ENCODE measurements around the gene CNPY2. TPM values are rescaled to one million over a fixed set of nuclear protein-coding genes. Genes with fewer than 3 reads are reported as not detected.

CNPY2 gene
- total and polyA plus RNA-seq, 5 donors from 2014 or later, result 47.6 to 166 (median 153) TPM

DNA sequence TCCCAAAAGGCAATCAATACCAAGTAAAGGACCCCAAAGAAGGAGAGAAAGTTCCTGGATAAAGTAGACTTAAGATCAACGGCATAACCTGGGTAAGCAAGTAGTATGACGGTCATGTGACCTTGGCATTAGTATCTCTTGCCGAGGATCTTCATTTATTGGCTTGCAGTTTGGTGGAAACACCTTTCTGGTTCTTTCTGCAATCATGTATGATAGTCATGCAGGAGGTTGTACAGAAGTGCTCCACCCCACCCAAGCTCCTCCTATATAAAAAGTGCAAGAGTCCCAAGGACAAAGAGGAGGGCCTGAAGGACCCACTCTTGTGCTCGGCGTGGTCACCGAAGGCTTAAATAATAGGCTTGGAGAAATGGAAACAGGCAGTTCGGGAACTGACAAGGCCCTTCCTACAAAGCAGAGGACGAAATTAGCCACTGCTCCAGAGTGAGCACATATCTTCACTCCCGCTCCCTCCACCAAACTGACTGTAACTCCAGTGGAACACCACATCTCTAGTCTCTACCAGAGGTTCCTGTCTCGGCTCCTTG, 16.4 kb downstream of the CNPY2 start:
- peaks cover 46% of the 10 kb centered on the region for H3K4me1 ChIP-seq (ENCODE audit: control insufficient read depth, insufficient read depth, low read length, poor library complexity, severe bottlenecking)
- H3K27ac Mint-ChIP-seq, result peak overlapping the region; percentile 94 to 98 (median 95)
- peak overlapping the region; percentile 98 for H3K27ac ChIP-seq (ENCODE audit: insufficient read depth, low read length, poor library complexity, severe bottlenecking)
- H3K4me1 Mint-ChIP-seq, result peaks cover 15 to 59% (median 46%) of the 10 kb centered on the region in 4 donors
- H3K9me3 ChIP-seq (ENCODE audit: control insufficient read depth in 2 of 2, low read length in 2 of 2), result no peaks in the 10 kb centered on the region
- H3K36me3 Mint-ChIP-seq, result peaks cover 12% of the 10 kb centered on the region
- H3K36me3 ChIP-seq (ENCODE audit: control insufficient read depth, insufficient read depth, low read length), result peaks cover 16% of the 10 kb centered on the region
- no peaks in the 10 kb centered on the region for H3K27me3 Mint-ChIP-seq
- H3K4me3 Mint-ChIP-seq, result peak overlapping the region; percentile 94 to 99 (median 96)
- no peaks in the 10 kb centered on the region for H3K9me3 Mint-ChIP-seq
- no peaks in the 10 kb centered on the region for H3K27me3 ChIP-seq (ENCODE audit: control insufficient read depth, insufficient read depth, low read length)
- ATAC-seq (ENCODE audit: low read depth in 2 of 2) (peak in 1 of 2 donors; percentile 0), DNase-seq (peak in 2 of 3 donors; percentile 55 to 72)
- H3K4me3 ChIP-seq (ENCODE audit: low read depth, low read length), result peak overlapping the region; percentile 97

DNA sequence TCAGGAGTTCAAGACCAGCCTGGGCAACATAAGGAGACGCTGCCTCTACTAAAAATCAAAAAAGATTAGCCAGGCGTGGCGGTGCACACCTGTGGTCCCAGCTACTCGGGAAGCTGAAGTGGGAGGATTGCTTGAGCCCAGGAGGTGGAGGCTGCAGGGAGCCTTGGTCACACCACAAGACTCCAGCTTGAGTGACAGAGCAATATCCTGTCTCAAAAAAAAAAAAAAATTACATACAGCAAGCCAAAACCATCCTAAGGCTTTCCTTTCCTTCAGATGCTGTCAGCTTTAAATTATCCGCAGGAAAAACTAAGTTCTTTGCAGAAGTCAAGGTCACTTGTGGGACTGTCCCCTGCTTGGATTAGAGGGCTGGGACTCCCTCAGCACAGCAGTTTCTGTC, 17.0 kb downstream of the CNPY2 start:
- ATAC-seq (ENCODE audit: low read depth in 2 of 2) (no peak), DNase-seq (peak in 1 of 3 donors; percentile 18)
- Mint-ChIP-seq H3K9me3 (no peaks in the 10 kb centered on the region), H3K4me3 (peak overlapping the region; percentile 94 to 99 (median 96)), H3K27me3 (no peaks in the 10 kb centered on the region), H3K27ac (peak overlapping the region; percentile 81 to 98 (median 94)), H3K4me1 (peaks cover 15 to 63% (median 47%) of the 10 kb centered on the region in 4 donors), H3K36me3 (peaks cover 12% of the 10 kb centered on the region)
- H3K4me3 ChIP-seq (ENCODE audit: low read depth, low read length), result peak overlapping the region; percentile 97
- H3K4me1 ChIP-seq (ENCODE audit: control insufficient read depth, insufficient read depth, low read length, poor library complexity, severe bottlenecking), result peaks cover 46% of the 10 kb centered on the region
- peak overlapping the region; percentile 98 for H3K27ac ChIP-seq (ENCODE audit: insufficient read depth, low read length, poor library complexity, severe bottlenecking)
- no peaks in the 10 kb centered on the region for H3K27me3 ChIP-seq (ENCODE audit: control insufficient read depth, insufficient read depth, low read length)
- no peaks in the 10 kb centered on the region for H3K9me3 ChIP-seq (ENCODE audit: control insufficient read depth in 2 of 2, low read length in 2 of 2)
- H3K36me3 ChIP-seq (ENCODE audit: control insufficient read depth, insufficient read depth, low read length), result peaks cover 21% of the 10 kb centered on the region

DNA sequence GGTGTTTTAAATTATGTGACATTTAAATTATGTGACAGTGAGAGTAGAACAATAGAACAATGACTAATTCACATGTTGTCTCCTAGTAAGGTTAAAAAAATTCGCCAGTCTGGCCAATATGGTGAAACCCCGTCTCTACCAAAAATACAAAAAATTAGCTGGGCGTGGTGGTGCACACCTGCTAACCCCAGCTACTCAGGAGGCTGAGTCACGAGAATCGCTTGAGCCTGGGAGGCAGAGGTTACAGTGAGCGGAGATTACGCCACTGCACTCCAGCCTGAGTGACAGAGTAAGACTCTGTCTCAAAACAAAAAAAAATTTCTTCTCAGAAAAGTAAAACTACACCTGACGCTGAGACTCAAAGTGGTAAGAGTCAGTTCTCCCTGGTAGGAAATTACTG, 18.4 kb downstream of the CNPY2 start:
- Histone ChIP-seq H3K36me3 (ENCODE audit: control insufficient read depth, insufficient read depth, low read length) (peaks cover 23% of the 10 kb centered on the region), H3K4me1 (ENCODE audit: control insufficient read depth, insufficient read depth, low read length, poor library complexity, severe bottlenecking) (peaks cover 43% of the 10 kb centered on the region), H3K27ac (ENCODE audit: insufficient read depth, low read length, poor library complexity, severe bottlenecking) (peak overlapping the region; percentile 38), H3K4me3 (ENCODE audit: low read depth, low read length) (peak overlapping the region; percentile 11), H3K27me3 (ENCODE audit: control insufficient read depth, insufficient read depth, low read length) (no peaks in the 10 kb centered on the region), H3K9me3 (ENCODE audit: control insufficient read depth in 2 of 2, low read length in 2 of 2) (no peaks in the 10 kb centered on the region)
- Mint-ChIP-seq H3K9me3 (no peaks in the 10 kb centered on the region), H3K4me3 (peak overlapping the region in 3 of 4 donors; percentile 50 to 99 (median 68)), H3K27me3 (no peaks in the 10 kb centered on the region), H3K4me1 (peaks cover 17 to 69% (median 48%) of the 10 kb centered on the region in 4 donors), H3K36me3 (peaks cover 12% of the 10 kb centered on the region), H3K27ac (peak overlapping the region; percentile 48 to 91 (median 55))
- no peak for DNase-seq
- ATAC-seq (ENCODE audit: low read depth in 2 of 2), result no peak

DNA sequence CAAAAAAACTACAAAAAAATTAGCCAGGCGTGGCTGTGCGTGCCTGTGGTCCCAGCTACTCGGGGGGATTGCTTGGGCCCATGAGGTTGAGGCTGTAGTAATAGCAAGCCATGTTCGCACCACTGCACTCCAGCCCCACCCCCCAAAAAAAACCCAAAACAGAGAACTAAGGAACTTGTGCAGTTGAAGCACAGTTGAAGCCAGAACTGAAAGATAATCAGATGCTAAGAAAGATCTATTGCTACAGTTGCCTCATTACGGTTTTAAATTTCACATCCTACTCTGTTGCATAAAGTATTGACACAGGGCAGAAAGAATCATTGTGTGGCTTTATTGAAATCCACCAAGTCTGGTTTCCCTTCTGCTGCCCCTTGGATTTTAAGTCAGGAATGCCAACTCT, 19.5 kb downstream of the CNPY2 start:
- peaks cover 13% of the 10 kb centered on the region for H3K36me3 Mint-ChIP-seq
- Histone ChIP-seq H3K27ac (ENCODE audit: insufficient read depth, low read length, poor library complexity, severe bottlenecking) (no peak overlapping the region), H3K4me1 (ENCODE audit: control insufficient read depth, insufficient read depth, low read length, poor library complexity, severe bottlenecking) (peaks cover 41% of the 10 kb centered on the region), H3K9me3 (ENCODE audit: control insufficient read depth in 2 of 2, low read length in 2 of 2) (no peaks in the 10 kb centered on the region), H3K4me3 (ENCODE audit: low read depth, low read length) (no peak overlapping the region), H3K36me3 (ENCODE audit: control insufficient read depth, insufficient read depth, low read length) (peaks cover 25% of the 10 kb centered on the region), H3K27me3 (ENCODE audit: control insufficient read depth, insufficient read depth, low read length) (no peaks in the 10 kb centered on the region)
- H3K27me3 Mint-ChIP-seq, result no peaks in the 10 kb centered on the region
- peak overlapping the region in 2 of 3 donors; percentile 48 to 72 for H3K27ac Mint-ChIP-seq
- H3K9me3 Mint-ChIP-seq, result no peaks in the 10 kb centered on the region
- DNase-seq (no peak), ATAC-seq (ENCODE audit: low read depth in 2 of 2) (no peak)
- peaks cover 17 to 66% (median 47%) of the 10 kb centered on the region in 4 donors for H3K4me1 Mint-ChIP-seq
- H3K4me3 Mint-ChIP-seq, result peak overlapping the region in 2 of 4 donors; percentile 10 to 36

DNA sequence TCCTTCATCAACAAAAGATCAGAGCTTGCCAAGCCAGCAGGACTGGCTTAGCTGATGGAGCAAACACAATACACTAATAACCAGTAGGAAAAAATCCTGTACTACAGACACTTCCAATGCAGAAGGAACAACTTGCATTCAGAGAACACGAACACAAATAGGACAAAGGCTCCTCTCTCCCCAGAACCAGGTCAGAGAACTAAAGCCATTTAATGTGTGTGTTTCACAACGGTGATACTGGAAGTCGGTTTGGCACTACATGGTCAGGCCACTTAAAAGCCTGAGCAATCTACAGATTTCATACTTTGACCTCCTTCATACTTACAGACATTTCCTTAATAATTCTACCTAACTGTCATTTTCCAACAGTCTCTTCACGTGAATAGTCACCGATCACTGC, 22.0 kb downstream of the CNPY2 start:
- peaks cover 18% of the 10 kb centered on the region for H3K36me3 Mint-ChIP-seq
- H3K27me3 Mint-ChIP-seq, result no peaks in the 10 kb centered on the region
- H3K9me3 Mint-ChIP-seq, result no peaks in the 10 kb centered on the region
- ATAC-seq (ENCODE audit: low read depth in 2 of 2) (no peak), DNase-seq (no peak)
- peak overlapping the region in 1 of 4 donors; percentile 52 for H3K4me3 Mint-ChIP-seq
- H3K27me3 ChIP-seq (ENCODE audit: control insufficient read depth, insufficient read depth, low read length), result no peaks in the 10 kb centered on the region
- H3K36me3 ChIP-seq (ENCODE audit: control insufficient read depth, insufficient read depth, low read length), result peaks cover 37% of the 10 kb centered on the region
- no peak overlapping the region for H3K27ac ChIP-seq (ENCODE audit: insufficient read depth, low read length, poor library complexity, severe bottlenecking)
- peaks cover 33% of the 10 kb centered on the region for H3K4me1 ChIP-seq (ENCODE audit: control insufficient read depth, insufficient read depth, low read length, poor library complexity, severe bottlenecking)
- H3K4me1 Mint-ChIP-seq, result peaks cover 14 to 67% (median 42%) of the 10 kb centered on the region in 4 donors
- no peak overlapping the region for H3K4me3 ChIP-seq (ENCODE audit: low read depth, low read length)
- peak overlapping the region in 2 of 3 donors; percentile 7 to 23 for H3K27ac Mint-ChIP-seq
- no peaks in the 10 kb centered on the region for H3K9me3 ChIP-seq (ENCODE audit: control insufficient read depth in 2 of 2, low read length in 2 of 2)

DNA sequence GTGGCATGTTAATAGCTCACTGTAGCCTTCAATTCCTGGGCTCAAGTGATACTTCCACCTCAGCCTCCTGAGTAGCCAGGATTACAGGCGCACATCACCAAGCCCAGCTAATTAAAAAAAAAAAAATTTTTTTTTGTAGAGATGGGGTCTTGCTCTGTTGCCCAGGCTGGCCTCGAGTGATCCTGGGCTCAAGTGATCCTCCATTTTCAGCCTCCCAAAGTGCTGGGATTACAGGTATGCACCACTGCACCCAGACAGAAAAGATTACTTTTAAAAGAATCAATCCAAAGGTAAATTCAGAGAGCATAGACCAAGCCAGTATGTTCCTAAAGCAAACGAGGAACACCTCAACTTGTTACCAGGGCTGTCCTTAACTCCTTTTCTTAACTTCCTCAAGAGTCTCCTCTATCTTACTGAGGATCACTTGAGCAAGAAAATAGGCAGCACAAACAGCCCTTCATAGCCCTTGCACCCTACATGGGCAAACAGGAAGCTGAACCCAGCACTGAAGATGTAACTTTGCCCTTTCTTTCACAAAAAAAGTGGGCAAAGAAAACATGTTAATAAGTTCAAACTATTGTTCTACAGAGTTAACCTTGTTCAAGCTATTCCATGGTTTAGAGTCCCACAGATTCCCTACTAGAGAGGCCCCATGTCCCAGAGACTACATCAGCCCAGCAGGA, 26.9 kb downstream of the CNPY2 start:
- Histone ChIP-seq H3K36me3 (ENCODE audit: control insufficient read depth, insufficient read depth, low read length) (peaks cover 39% of the 10 kb centered on the region), H3K27ac (ENCODE audit: insufficient read depth, low read length, poor library complexity, severe bottlenecking) (peak overlapping the region; percentile 14)

DNA sequence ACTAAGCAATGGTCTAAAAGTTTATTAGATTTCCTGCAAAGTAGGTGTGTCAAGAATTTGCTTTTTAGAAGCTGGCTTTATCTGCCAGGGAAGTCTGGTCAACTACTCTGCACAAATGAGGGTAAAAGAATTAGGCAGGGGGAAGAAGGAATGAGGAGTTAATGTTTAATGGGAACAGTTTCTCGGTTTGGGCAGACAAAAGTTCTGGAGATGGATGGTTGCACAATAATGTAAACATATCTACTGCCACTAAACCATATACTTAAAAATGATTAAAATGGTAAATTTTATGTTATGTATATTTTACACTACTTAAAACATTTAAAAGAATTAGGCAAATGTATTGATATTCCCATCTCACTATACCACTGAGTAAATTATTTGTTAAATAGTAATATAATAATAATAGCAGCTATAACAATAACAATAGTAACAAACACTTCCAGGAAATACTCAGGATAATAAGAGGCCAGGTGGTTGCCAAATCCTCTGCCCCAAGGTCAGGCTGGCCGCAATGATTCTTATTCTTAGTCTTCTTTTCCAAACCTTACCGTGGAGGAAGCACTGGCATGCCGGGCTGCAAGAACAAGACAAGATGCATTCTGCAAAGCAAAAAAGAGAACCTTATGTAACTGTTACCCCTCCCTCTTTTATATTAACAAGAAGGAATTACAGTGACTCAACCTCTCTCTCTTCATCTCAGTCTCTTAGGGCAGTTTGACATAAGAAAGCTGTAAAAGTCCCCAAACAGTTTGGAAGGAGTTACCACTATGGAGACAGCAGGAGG, 29.6 kb downstream of the CNPY2 start:
- peaks cover 36% of the 10 kb centered on the region for H3K36me3 Mint-ChIP-seq
- peak overlapping the region in 2 of 3 donors; percentile 31 to 86 for H3K27ac Mint-ChIP-seq
- H3K27ac ChIP-seq (ENCODE audit: insufficient read depth, low read length, poor library complexity, severe bottlenecking), result no peak overlapping the region

More for the DNA sequence above, 26.9 kb downstream of the CNPY2 start:
- ATAC-seq (ENCODE audit: low read depth in 2 of 2), result no peak
- peak in 1 of 3 donors; percentile 49 for DNase-seq
- Mint-ChIP-seq H3K27me3 (no peaks in the 10 kb centered on the region), H3K36me3 (peaks cover 19% of the 10 kb centered on the region), H3K27ac (peak overlapping the region in 2 of 3 donors; percentile 42 to 44), H3K4me1 (peaks cover 18 to 44% (median 27%) of the 10 kb centered on the region in 4 donors), H3K9me3 (no peaks in the 10 kb centered on the region), H3K4me3 (no peak overlapping the region)
- no peaks in the 10 kb centered on the region for H3K27me3 ChIP-seq (ENCODE audit: control insufficient read depth, insufficient read depth, low read length)
- no peak overlapping the region for H3K4me3 ChIP-seq (ENCODE audit: low read depth, low read length)
- H3K4me1 ChIP-seq (ENCODE audit: control insufficient read depth, insufficient read depth, low read length, poor library complexity, severe bottlenecking), result peaks cover 17% of the 10 kb centered on the region
- H3K9me3 ChIP-seq (ENCODE audit: control insufficient read depth in 2 of 2, low read length in 2 of 2), result no peaks in the 10 kb centered on the region

More for the DNA sequence above, 29.6 kb downstream of the CNPY2 start:
- H3K4me1 ChIP-seq (ENCODE audit: control insufficient read depth, insufficient read depth, low read length, poor library complexity, severe bottlenecking), result peaks cover 11% of the 10 kb centered on the region
- H3K36me3 ChIP-seq (ENCODE audit: control insufficient read depth, insufficient read depth, low read length), result peaks cover 57% of the 10 kb centered on the region
- Mint-ChIP-seq H3K4me1 (peaks cover 10 to 31% (median 19%) of the 10 kb centered on the region in 4 donors), H3K4me3 (no peak overlapping the region), H3K9me3 (no peaks in the 10 kb centered on the region), H3K27me3 (no peaks in the 10 kb centered on the region)
- DNase-seq, result no peak
- H3K4me3 ChIP-seq (ENCODE audit: low read depth, low read length), result no peak overlapping the region
- ATAC-seq (ENCODE audit: low read depth in 2 of 2), result no peak
- no peaks in the 10 kb centered on the region for H3K27me3 ChIP-seq (ENCODE audit: control insufficient read depth, insufficient read depth, low read length)
- H3K9me3 ChIP-seq (ENCODE audit: control insufficient read depth in 2 of 2, low read length in 2 of 2), result no peaks in the 10 kb centered on the region
